B cell (primary cell): ENCODE data around the gene ARL5A. TPM values are rescaled to one million over a fixed set of nuclear protein-coding genes. Genes with fewer than 3 reads are reported as not detected.

ENCODE experiments used
- ATAC-seq: fragments of 200-7000 bp; cut with Tn5 transposase; one replicate; pipeline ENCODE4 v1.10.0; 2021; ENCODE audit warnings: low read depth, mild to moderate bottlenecking, moderate number of reproducible peaks, moderate library complexity
- CTCF ChIA-PET: fragments of 350-600 bp; sonication (Branson Sonifier 250); formaldehyde crosslinking; loops from one replicate; lab custom pipeline; 2021; ENCODE audit warnings: antibody characterized with exemption, inconsistent platforms; lab: Charles Lee
- POLR2A ChIA-PET: fragments of 350-600 bp; sonication (Branson Sonifier 250); formaldehyde crosslinking; loops from one replicate; lab custom pipeline; 2021; ENCODE audit warnings: antibody characterized with exemption; lab: Charles Lee
- DNase-seq: peaks from one replicate; pipeline ENCODE4 v3.0.0; 2013
- H2AFZ ChIP-seq: 2 replicates; pipeline ENCODE4 v1.6.1; 2012; ENCODE audit warnings: mild to moderate bottlenecking, low read depth, low read length; ENCODE audit not compliant: insufficient read depth, poor library complexity, severe bottlenecking
- H3K27ac ChIP-seq, 2 donors: 1 replicate in 1 of 2; 2 replicates in 1 of 2; pipeline ENCODE4 v1.5.1; 2012 to 2013; ENCODE audit warnings: low read length in 2 of 2, mild to moderate bottlenecking in 2 of 2, moderate library complexity in 1 of 2
- H3K27me3 ChIP-seq, 4 experiments: fragments of 200-600 bp in 1 of 4; sonication (generic) in 1 of 4; replicated peaks in 1 of 4; 1 replicate in 2 of 4; 2 replicates in 2 of 4; pipeline versions ENCODE4 v1.6.1 to v1.7.0; 2013 to 2016; ENCODE audit warnings: low read length in 3 of 4, mild to moderate bottlenecking in 2 of 4, mixed read lengths in 1 of 4, moderate library complexity in 1 of 4; ENCODE audit not compliant: insufficient read depth in 4 of 4, control insufficient read depth in 3 of 4; ENCODE audit errors: control extremely low read depth in 1 of 4
- H3K36me3 ChIP-seq, 2 experiments: replicated peaks in 1 of 2; 1 replicate in 1 of 2; 2 replicates in 1 of 2; pipeline versions ENCODE4 v1.6.1 to v1.7.1; 2013; ENCODE audit warnings: low read length in 1 of 2; ENCODE audit not compliant: insufficient read depth in 2 of 2, control insufficient read depth in 1 of 2; ENCODE audit errors: control extremely low read depth in 1 of 2, extremely low read depth in 1 of 2
- H3K4me1 ChIP-seq, 2 donors: fragments of 200-600 bp in 1 of 2; sonication (generic) in 1 of 2; 1 replicate in 1 of 2; 2 replicates in 1 of 2; pipeline versions ENCODE4 v1.5.1 to v1.6.1; 2013 to 2017; ENCODE audit warnings: low read length in 2 of 2; ENCODE audit not compliant: control insufficient read depth in 2 of 2, insufficient read depth in 2 of 2
- H3K4me2 ChIP-seq: replicated peaks from 2 replicates; pipeline ENCODE3; 2012; ENCODE audit warnings: mild to moderate bottlenecking, low read depth, low read length; ENCODE audit not compliant: poor library complexity, severe bottlenecking
- H3K4me3 ChIP-seq, 5 experiments: fragments of 200-600 bp in 1 of 5; sonication (generic) in 1 of 5; 1 replicate in 3 of 5; 2 replicates in 2 of 5; pipeline versions ENCODE4 v1.5.1 to v1.7.0; 2011 to 2016; ENCODE audit warnings: low read length in 4 of 5, mild to moderate bottlenecking in 4 of 5, low read depth in 2 of 5, control low read depth in 1 of 5, moderate library complexity in 1 of 5; ENCODE audit not compliant: insufficient read depth in 1 of 5; ENCODE audit errors: control extremely low read depth in 1 of 5, extremely low read depth in 1 of 5
- H3K79me2 ChIP-seq: fragments of 200-600 bp; sonication (generic); one replicate; pipeline ENCODE4 v1.6.0; 2016; ENCODE audit warnings: low read length; ENCODE audit not compliant: control insufficient read depth, insufficient read depth
- H3K9ac ChIP-seq: fragments of 200-600 bp; sonication (generic); 2 replicates; pipeline ENCODE4 v1.6.1; 2017; ENCODE audit warnings: mild to moderate bottlenecking, low read length, moderate library complexity
- H3K9me3 ChIP-seq, 3 donors: one replicate each; pipeline versions ENCODE4 v1.6.1 to v1.7.1; 2013; ENCODE audit warnings: low read length in 2 of 3; ENCODE audit not compliant: control insufficient read depth in 2 of 3, insufficient read depth in 1 of 3; ENCODE audit errors: control extremely low read depth in 1 of 3
- H4K20me1 ChIP-seq: 2 replicates; pipeline ENCODE4 v1.6.0; 2012; ENCODE audit warnings: mild to moderate bottlenecking, low read length; ENCODE audit not compliant: insufficient read depth, control insufficient read depth, poor library complexity, severe bottlenecking
- H3K27ac Mint-ChIP-seq: one replicate; pipeline ENCODE4 v1.8.0; 2021; ENCODE audit warnings: mixed read lengths
- H3K27me3 Mint-ChIP-seq: one replicate; pipeline ENCODE4 v1.8.0; 2021; ENCODE audit warnings: mixed read lengths
- H3K4me1 Mint-ChIP-seq: one replicate; pipeline ENCODE4 v1.8.0; 2021; ENCODE audit warnings: mixed read lengths
- H3K4me3 Mint-ChIP-seq: one replicate; pipeline ENCODE4 v1.8.0; 2021; ENCODE audit warnings: mixed read lengths
- H3K9me3 Mint-ChIP-seq: one replicate; pipeline ENCODE4 v1.8.0; 2022; ENCODE audit warnings: mixed read lengths; ENCODE audit not compliant: insufficient read depth
- CTCF ChIP-seq: fragments of 200-600 bp; IDR thresholded peaks from one replicate; pipeline ENCODE4 v1.8.0; 2022; ENCODE audit warnings: antibody characterized with exemption, mild to moderate bottlenecking
- EZH2 ChIP-seq: IDR thresholded peaks from 2 replicates; pipeline ENCODE4 v1.6.1; 2012; ENCODE audit warnings: borderline replicate concordance, low read depth, mild to moderate bottlenecking, moderate library complexity, low read length; ENCODE audit not compliant: insufficient read depth, poor library complexity, severe bottlenecking
- WGBS: methylation state at CpG from one replicate; pipeline ENCODE4 v1.1.5; 2013; ENCODE audit warnings: missing lambda C conversion rate; ENCODE audit not compliant: insufficient coverage; 5-methylcytosine and 5-hydroxymethylcytosine counted together
- intact Hi-C: fragments of 100-400 bp; cut with micrococcal nuclease; formaldehyde crosslinking; loops from one replicate; pipeline ENCODE4 v1.10.0; 2022
- polyA plus RNA-seq: library from polyadenylated mRNA; depleted of rRNA; stranded (reverse); fragments of >200 nt; gene quantifications from 2 replicates; pipeline ENCODE4 v1.2.3, GENCODE V29; 2012
- total RNA-seq, 2 donors: library from RNA; stranded (reverse); fragments of 120-200 nt in 1 of 2; gene quantifications; 1 replicate in 1 of 2; 2 replicates in 1 of 2; pipeline versions ENCODE4 v1.2.3 to v1.2.4, GENCODE V29; 2013 to 2022

ARL5A gene
- total and polyA plus RNA-seq, 2 donors (not counting 1 experiment from before 2014, with no cell fraction given), result 18.2 to 54.1 TPM

- Histone ChIP-seq H3K9me3 (peaks cover 0 to 1% (median 0%) of the 10 kb centered on the region in 3 donors), H3K9ac (no peak overlapping the region), H3K4me1 (peaks cover 4 to 10% of the 10 kb centered on the region in 2 donors), H3K4me3 (no peak overlapping the region), H3K27me3 (no peaks in the 10 kb centered on the region), H4K20me1 (no peaks in the 10 kb centered on the region), H2AFZ (no peak overlapping the region), H3K36me3 (peaks cover 9 to 10% of the 10 kb centered on the region in 2 experiments), H3K79me2 (no peaks in the 10 kb centered on the region), H3K27ac (no peak overlapping the region), H3K4me2 (no peak overlapping the region)
- Mint-ChIP-seq H3K9me3 (no peaks in the 10 kb centered on the region), H3K27me3 (no peaks in the 10 kb centered on the region), H3K4me1 (peaks cover 20% of the 10 kb centered on the region), H3K27ac (no peak overlapping the region), H3K4me3 (no peak overlapping the region)
- ChIA-PET CTCF (interaction anchor here (1.0 kb wide), 1 partner anchor 145 kb away, joined by 3 read pairs; no protein-coding TSS in a partner anchor), POLR2A (no interaction called here)
- intact Hi-C loops, result no loop called here
- TF ChIP-seq CTCF (no peak), EZH2 (no peak)
- ATAC-seq (no peak), DNase-seq (no peak)
- WGBS, result 97% methylated on average over 5 of the region's 6 CpGs
Observed at GRCh38 chr2:151782378-151783132, 45.7 kb downstream of the ARL5A start.

GRCh38 chr2:151781642-151782041 lies 46.6 kb downstream of the ARL5A start:
- H3K27me3 Mint-ChIP-seq, result no peaks in the 10 kb centered on the region
- H3K27me3 ChIP-seq, result no peaks in the 10 kb centered on the region
- no peak overlapping the region for H2AFZ ChIP-seq
- TF ChIP-seq EZH2, result no peak
- no peak for TF ChIP-seq CTCF
- peak overlapping the region; percentile 69 for H3K27ac Mint-ChIP-seq
- H3K9me3 ChIP-seq, result peaks cover 0 to 1% (median 0%) of the 10 kb centered on the region in 3 donors
- ChIA-PET POLR2A (no interaction called here), CTCF (no interaction called here)
- DNase-seq (no peak), ATAC-seq (no peak)
- H3K4me3 Mint-ChIP-seq, result no peak overlapping the region
- H4K20me1 ChIP-seq, result no peaks in the 10 kb centered on the region
- H3K4me1 ChIP-seq, result peaks cover 3 to 10% of the 10 kb centered on the region in 2 donors
- intact Hi-C loops, result no loop called here
- no peak overlapping the region for H3K9ac ChIP-seq
- no peak overlapping the region for H3K27ac ChIP-seq
- H3K36me3 ChIP-seq, result peaks cover 9% of the 10 kb centered on the region in 2 experiments
- H3K4me3 ChIP-seq, result no peak overlapping the region
- H3K79me2 ChIP-seq, result no peaks in the 10 kb centered on the region
- peaks cover 25% of the 10 kb centered on the region for H3K4me1 Mint-ChIP-seq
- WGBS, result 100% methylated on average over 2 of the region's 4 CpGs
- no peaks in the 10 kb centered on the region for H3K9me3 Mint-ChIP-seq
- H3K4me2 ChIP-seq, result no peak overlapping the region
